ENCODE measurements around the gene TLR6. TPM values are rescaled to one million over a fixed set of nuclear protein-coding genes. Genes with fewer than 3 reads are reported as not detected.
A peak's percentile ranks its signal among the peaks of the same experiment; 100 is the strongest.

The TLR6 gene
- total and polyA plus RNA-seq, 10 of the 15 experiments (the other 5 are each of a cell fraction or from before 2014, with no cell fraction given), result 1.1 to 49.4 (median 12.5) TPM

- TF ChIP-seq PKNOX1 (IDR thresholded peaks at IDR 0.05) (no peak), SMC3 (IDR thresholded peaks at IDR 0.05; ENCODE audit: borderline replicate concordance, low read length) (peak; percentile 27; the same call in 1 of the 2 replicates), BACH1 (IDR thresholded peaks at IDR 0.05; ENCODE audit: borderline replicate concordance) (peak; percentile 8; the same call in 1 of the 2 replicates), IKZF2 (IDR thresholded peaks at IDR 0.05) (peak; percentile 55 to 80), TCF7 (IDR thresholded peaks at IDR 0.05; ENCODE audit: borderline replicate concordance) (peak; percentile 12; the same call in 1 of the 2 replicates), YY1 (IDR thresholded peaks at IDR 0.05; ENCODE audit: low read depth, low read length) (peak; percentile 58), BCLAF1 (IDR thresholded peaks at IDR 0.05) (no peak), RAD21 (IDR thresholded peaks at IDR 0.05; ENCODE audit: insufficient read depth, low read depth, low read length) (peak; percentile 15), BHLHE40 (IDR thresholded peaks at IDR 0.05; ENCODE audit: borderline replicate concordance in 1 of 2, low read depth in 2 of 2, low read length in 1 of 2) (peak; percentile 55 to 65; a peak in 2 of 4 replicates), MEF2B (IDR thresholded peaks at IDR 0.05; ENCODE audit: partially characterized antibody, poor library complexity, severe bottlenecking) (peak; percentile 99), ZNF24 (IDR thresholded peaks at IDR 0.05) (peak; percentile 65; the same call in 1 of the 2 replicates), JUNB (IDR thresholded peaks at IDR 0.05) (peak; percentile 74), JUND (IDR thresholded peaks at IDR 0.05; ENCODE audit: low read depth, low read length) (no peak; the same call in 1 of the 2 replicates), HDAC2 (IDR thresholded peaks at IDR 0.05) (no peak), RAD51 (IDR thresholded peaks at IDR 0.05) (peak; percentile 14; the same call in 1 of the 2 replicates), SREBF2 (IDR thresholded peaks at IDR 0.05; ENCODE audit: low read length) (no peak), POLR2A (IDR thresholded peaks at IDR 0.05; ENCODE audit: low read depth, low read length) (no peak), EP300 (IDR thresholded peaks at IDR 0.05; ENCODE audit: borderline replicate concordance in 1 of 2, control insufficient read depth in 1 of 2, low read depth in 2 of 2, low read length in 2 of 2) (peak; percentile 77 to 92; a peak in 3 of 4 replicates), WRNIP1 (IDR thresholded peaks at IDR 0.05; ENCODE audit: borderline replicate concordance, low read depth, low read length) (no peak), RBBP5 (conservative IDR thresholded peaks at IDR 0.05) (no peak), MLLT1 (IDR thresholded peaks at IDR 0.05) (peak; percentile 79), TCF3 (IDR thresholded peaks at IDR 0.05; ENCODE audit: borderline replicate concordance, insufficient read depth, low read depth, low read length) (0 out of 2 replicates have a peak, but pooled peaks have one; percentile 17), CHD2 (IDR thresholded peaks at IDR 0.05; ENCODE audit: borderline replicate concordance, low read depth, low read length) (peak; percentile 59; the same call in 1 of the 2 replicates), ETV6 (conservative IDR thresholded peaks at IDR 0.05 in 1 of 2, IDR thresholded peaks at IDR 0.05 in 1 of 2; ENCODE audit: borderline replicate concordance in 1 of 2, low read depth in 1 of 2) (peak in 1 of 2 experiments; percentile 73; a peak in 1 of 4 replicates)
These were observed 52.6 kb downstream of the TLR6 start (continued) for GRCh38 chr4:38803833-38804653.
